ENCODE data around the gene TTC39B.

TTC39B gene

GRCh38 chr9:15310107-15310850 is 3.3 kb upstream of the TTC39B start:
- no peak for TF ChIP-seq CTCF (conservative IDR thresholded peaks at IDR 0.05)
- no peak overlapping the region for H3K27ac ChIP-seq

DNA sequence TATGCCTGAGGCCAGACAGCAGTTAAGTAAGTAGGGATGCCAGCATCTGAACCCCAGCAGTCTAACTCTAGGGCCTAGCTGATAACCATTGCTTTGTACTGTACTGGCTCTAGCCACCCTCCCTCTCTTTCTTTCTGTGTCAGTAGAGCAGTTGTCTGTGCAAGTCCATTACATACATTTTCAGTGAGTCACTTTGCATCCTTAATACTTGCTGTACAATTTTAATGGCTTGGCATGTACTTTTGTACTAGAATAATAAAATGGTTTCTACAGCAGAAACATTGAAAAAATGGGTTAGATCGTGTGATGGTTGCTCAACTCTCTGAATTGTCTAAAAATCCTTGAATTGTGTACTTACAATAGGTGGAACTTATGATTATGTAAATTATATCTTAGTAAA is 1.5 kb upstream of the TTC39B start:
- no peak overlapping the region for H3K27ac ChIP-seq
- no peak for TF ChIP-seq CTCF (conservative IDR thresholded peaks at IDR 0.05)

- no peak for TF ChIP-seq CTCF (conservative IDR thresholded peaks at IDR 0.05)
- peak overlapping the region; percentile 73 for H3K27ac ChIP-seq
Measured at GRCh38 chr9:15307523-15307841, 466 bp upstream of the TTC39B start.

GRCh38 chr9:15306068-15306756 is 804 bp downstream of the TTC39B start:
- H3K27ac ChIP-seq = peak overlapping the region; percentile 73
- TF ChIP-seq CTCF (conservative IDR thresholded peaks at IDR 0.05) = no peak

- no peak for TF ChIP-seq CTCF (conservative IDR thresholded peaks at IDR 0.05)
- peak overlapping the region; percentile 73 for H3K27ac ChIP-seq
Measured at GRCh38 chr9:15305470-15305869, 1.5 kb downstream of the TTC39B start.

GRCh38 chr9:15304632-15305031 is 2.4 kb downstream of the TTC39B start:
- no peak for TF ChIP-seq CTCF (conservative IDR thresholded peaks at IDR 0.05)
- H3K27ac ChIP-seq = no peak overlapping the region

GRCh38 chr9:15300218-15300617 is 6.8 kb downstream of the TTC39B start:
- TF ChIP-seq CTCF (conservative IDR thresholded peaks at IDR 0.05) = no peak
- no peak overlapping the region for H3K27ac ChIP-seq
